AG04450 (cell line): ENCODE data around the gene EI24. TPM values are rescaled to one million over a fixed set of nuclear protein-coding genes. Genes with fewer than 3 reads are reported as not detected.

Source experiments
- CTCF ChIA-PET: fragments of 300-600, 350-600 bp; formaldehyde crosslinking; extraction: SDS; loops from one replicate; lab custom pipeline; 2022; ENCODE audit warnings: antibody characterized with exemption, inconsistent platforms; lab: Charles Lee
- POLR2A ChIA-PET: fragments of 350-600 bp; formaldehyde crosslinking; extraction: SDS; loops from one replicate; lab custom pipeline; 2021; ENCODE audit warnings: antibody characterized with exemption, inconsistent platforms; lab: Yijun Ruan, JAX
- DNase-seq: peaks from one replicate; pipeline ENCODE4 v3.0.0-alpha.2; 2011; ENCODE audit warnings: low read depth, low spot score
- H3K27ac ChIP-seq: one replicate; pipeline ENCODE4 v1.5.1; 2012; ENCODE audit warnings: low read depth, low read length, control low read depth
- H3K27me3 ChIP-seq: one replicate; pipeline ENCODE4 v1.6.0; 2012; ENCODE audit warnings: low read length; ENCODE audit not compliant: control insufficient read depth, insufficient read depth
- H3K4me3 ChIP-seq: 2 replicates; pipeline ENCODE4 v1.5.1; 2011; ENCODE audit warnings: mild to moderate bottlenecking, low read depth, low read length, control low read depth
- H3K9me3 ChIP-seq: 2 replicates; pipeline ENCODE4 v1.5.1; 2012; ENCODE audit warnings: low read length; ENCODE audit not compliant: control insufficient read depth, insufficient read depth
- polyA plus RNA-seq: library from polyadenylated mRNA; depleted of rRNA; stranded (reverse); fragments of >200 nt; gene quantifications from 2 replicates; pipeline ENCODE4 v1.2.3, GENCODE V29; 2011
- TF ChIP-seq, protein P1 (sequence below): IDR thresholded peaks from 2 replicates; pipeline ENCODE4 v1.5.1; 2011; ENCODE audit warnings: low read depth, low read length, control low read depth, inconsistent platforms

The EI24 gene
- polyA plus RNA-seq, 1 experiment, result 150 TPM

DNA sequence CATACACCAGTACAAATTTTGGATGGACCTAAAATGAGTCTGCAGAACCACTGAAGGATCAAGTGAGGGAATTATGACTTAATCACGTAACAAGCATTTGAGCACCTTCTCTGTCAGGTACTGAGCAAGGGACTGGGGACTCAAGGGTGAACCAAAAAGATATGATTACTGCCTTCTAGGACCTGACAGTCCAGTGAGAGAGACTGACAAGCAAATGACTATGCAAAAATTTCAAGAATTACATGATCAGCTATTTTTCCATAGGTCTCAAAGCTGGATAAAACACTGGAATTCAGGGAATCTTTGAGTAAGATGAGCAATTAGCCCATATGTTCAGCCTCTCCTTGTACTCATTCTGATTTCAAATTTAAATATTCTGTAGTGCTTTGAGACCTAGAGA, 18.2 kb downstream of the EI24 start:
- no peaks in the 10 kb centered on the region for H3K27me3 ChIP-seq
- no peak overlapping the region for H3K27ac ChIP-seq
- DNase-seq, result no peak
- TF ChIP-seq, protein P1, sequence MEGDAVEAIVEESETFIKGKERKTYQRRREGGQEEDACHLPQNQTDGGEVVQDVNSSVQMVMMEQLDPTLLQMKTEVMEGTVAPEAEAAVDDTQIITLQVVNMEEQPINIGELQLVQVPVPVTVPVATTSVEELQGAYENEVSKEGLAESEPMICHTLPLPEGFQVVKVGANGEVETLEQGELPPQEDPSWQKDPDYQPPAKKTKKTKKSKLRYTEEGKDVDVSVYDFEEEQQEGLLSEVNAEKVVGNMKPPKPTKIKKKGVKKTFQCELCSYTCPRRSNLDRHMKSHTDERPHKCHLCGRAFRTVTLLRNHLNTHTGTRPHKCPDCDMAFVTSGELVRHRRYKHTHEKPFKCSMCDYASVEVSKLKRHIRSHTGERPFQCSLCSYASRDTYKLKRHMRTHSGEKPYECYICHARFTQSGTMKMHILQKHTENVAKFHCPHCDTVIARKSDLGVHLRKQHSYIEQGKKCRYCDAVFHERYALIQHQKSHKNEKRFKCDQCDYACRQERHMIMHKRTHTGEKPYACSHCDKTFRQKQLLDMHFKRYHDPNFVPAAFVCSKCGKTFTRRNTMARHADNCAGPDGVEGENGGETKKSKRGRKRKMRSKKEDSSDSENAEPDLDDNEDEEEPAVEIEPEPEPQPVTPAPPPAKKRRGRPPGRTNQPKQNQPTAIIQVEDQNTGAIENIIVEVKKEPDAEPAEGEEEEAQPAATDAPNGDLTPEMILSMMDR, result no peak
- no peaks in the 10 kb centered on the region for H3K9me3 ChIP-seq
- CTCF ChIA-PET, result no interaction called here
- POLR2A ChIA-PET, result no interaction called here
- no peak overlapping the region for H3K4me3 ChIP-seq

DNA sequence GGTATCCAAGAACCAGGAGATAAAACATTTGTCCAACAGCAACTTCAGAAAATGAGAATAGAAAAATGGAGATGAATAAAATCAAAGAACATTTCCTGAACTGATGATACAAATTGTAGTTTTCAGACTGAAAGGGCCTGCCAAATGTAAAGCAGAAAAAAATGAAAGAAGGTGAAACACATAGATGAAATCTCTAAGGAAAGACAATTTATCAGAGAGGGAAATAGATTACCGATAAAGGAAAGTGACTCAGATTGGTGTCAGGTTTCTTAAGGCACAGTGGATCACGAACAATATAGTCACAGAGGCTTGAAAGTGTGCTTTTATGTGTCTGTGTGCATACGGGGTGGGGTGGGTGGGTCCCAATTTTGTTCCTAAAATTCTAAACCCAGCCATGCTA, 19.2 kb downstream of the EI24 start:
- Histone ChIP-seq H3K9me3 (no peaks in the 10 kb centered on the region; the same call in 1 of the 2 replicates), H3K27ac (no peak overlapping the region), H3K27me3 (no peaks in the 10 kb centered on the region), H3K4me3 (no peak overlapping the region)
- TF ChIP-seq, protein P1, result no peak
- ChIA-PET CTCF (no interaction called here), POLR2A (no interaction called here)
- DNase-seq, result no peak

DNA sequence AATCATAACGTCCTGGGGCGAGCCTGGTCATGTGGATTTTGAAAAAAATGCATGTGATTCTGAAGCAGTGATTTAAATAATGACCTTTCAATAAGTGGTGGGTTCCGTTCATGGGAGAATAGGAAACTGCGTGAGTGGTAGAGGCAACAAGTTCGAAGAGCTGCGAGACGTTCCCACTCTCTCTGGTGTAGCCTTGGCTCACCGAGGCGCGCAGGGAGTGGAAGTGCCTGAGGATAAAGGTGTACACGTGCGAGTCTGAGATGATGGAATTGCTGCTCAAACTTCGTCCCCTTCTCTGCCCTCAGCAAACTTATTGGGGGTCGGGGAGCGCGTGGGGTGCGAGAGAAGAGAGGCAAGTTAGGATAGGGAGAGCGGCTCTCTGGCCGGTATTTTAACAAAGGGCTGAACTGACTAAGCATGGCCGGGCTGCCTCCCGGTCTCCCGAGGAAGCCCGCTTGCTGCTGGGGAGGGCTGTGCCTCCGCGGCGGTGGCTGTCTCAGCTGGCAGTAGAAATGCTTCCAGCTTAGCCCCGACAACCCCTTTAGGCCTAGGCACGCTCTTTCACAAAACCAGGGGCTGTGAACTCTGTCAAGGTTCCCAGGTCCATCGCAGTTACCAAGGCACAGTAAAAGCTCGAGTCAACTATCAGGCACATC, 22.5 kb downstream of the EI24 start:
- Histone ChIP-seq H3K27me3 (no peaks in the 10 kb centered on the region), H3K27ac (peak overlapping the region; percentile 99), H3K4me3 (peak overlapping the region; percentile 82), H3K9me3 (no peaks in the 10 kb centered on the region; the same call in 1 of the 2 replicates)
- ChIA-PET CTCF (interaction anchor here (0.5 to 0.6 kb wide), 2 partner anchors 282 to 715 kb away, joined by 4 read pairs; no protein-coding TSS in a partner anchor), POLR2A (interaction anchor here (0.9 to 2.6 kb wide), 5 partner anchors 9 to 34 kb away, joined by 3 to 14 read pairs (median 3); partner anchors contain the start of gene EI24)
- TF ChIP-seq, protein P1, result no peak
- DNase-seq, result no peak

DNA sequence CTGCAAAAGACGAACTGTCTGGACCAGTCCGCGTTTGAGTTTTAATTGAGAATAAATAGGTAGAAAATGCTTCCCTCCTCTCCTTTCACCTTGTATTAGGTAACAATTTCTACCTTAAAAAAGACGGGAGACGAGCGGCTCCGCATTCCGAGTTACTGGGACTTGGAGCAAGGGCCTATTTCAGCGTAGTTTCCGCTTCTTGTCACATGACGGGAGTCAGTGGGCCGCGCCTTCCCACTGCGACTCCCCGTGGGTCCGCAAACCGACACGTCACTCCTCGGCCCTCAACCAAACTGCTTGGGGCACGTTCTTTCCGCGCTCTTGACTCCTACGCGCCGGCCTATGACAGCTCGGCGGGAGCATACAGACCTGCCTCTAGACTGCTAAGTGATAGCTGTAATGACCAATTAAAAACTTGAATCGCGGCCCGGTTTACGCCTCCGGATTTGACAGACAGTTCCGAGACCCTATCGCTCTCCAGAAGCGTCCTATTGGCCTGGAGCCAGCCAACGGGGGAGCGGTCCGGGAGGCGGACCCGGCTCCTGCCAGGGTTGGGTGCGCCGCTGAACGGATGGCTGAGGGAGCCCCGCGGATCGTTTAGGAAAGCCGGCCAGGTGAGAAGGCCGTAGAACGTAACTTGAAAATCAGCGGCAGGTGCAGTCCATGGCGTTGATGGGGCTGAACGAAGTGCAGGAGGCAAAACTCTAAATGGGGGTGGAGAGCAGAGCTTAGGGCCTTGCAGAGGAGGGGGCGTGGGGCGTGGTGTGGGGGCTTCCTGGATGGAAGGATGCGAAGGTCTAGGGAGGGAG, 23.2 kb downstream of the EI24 start, which contains the start of gene STT3A:
Gene STT3A, plus strand, starts transcription at position 548 of the 809 bp plus-strand sequence. CDS start 3,064 bp downstream, outside the sequence.
- ChIA-PET CTCF (interaction anchor here (0.5 to 0.9 kb wide), 2 partner anchors 34 to 281 kb away, joined by 3 to 4 read pairs; no protein-coding TSS in a partner anchor), POLR2A (interaction anchor here (0.6 to 2.6 kb wide), 7 partner anchors 9 to 33 kb away, joined by 3 to 14 read pairs (median 3); partner anchors contain the start of gene EI24)
- H3K4me3 ChIP-seq, result peak within 1 kb of the TSS; percentile 98
- peak; percentile 100 for DNase-seq
- no peaks in the 10 kb centered on the region; the same call in 1 of the 2 replicates for H3K9me3 ChIP-seq
- TF ChIP-seq, protein P1, result no peak
- H3K27ac ChIP-seq, result peak within 1 kb of the TSS; percentile 99
- H3K27me3 ChIP-seq, result no peaks in the 10 kb centered on the region
